Tibial nerve (tissue), 4 donors: ENCODE measurements around the gene TOP2A. TPM values are rescaled to one million over a fixed set of nuclear protein-coding genes. Genes with fewer than 3 reads are reported as not detected.

Experiments used
- DNase-seq, 2 donors: peaks; one replicate each; pipeline ENCODE4 v3.0.0-alpha.2; 2019; ENCODE audit warnings: low spot score in 2 of 2
- H3K27ac ChIP-seq, 4 donors: fragments of 200-600 bp; sonication (generic) in 3 of 4; one replicate each; pipeline ENCODE4 v1.5.1; 2017 to 2019; ENCODE audit warnings: mild to moderate bottlenecking in 1 of 4
- H3K27me3 ChIP-seq, 2 donors: fragments of 200-600 bp; sonication (generic) in 1 of 2; one replicate each; pipeline versions ENCODE4 v1.5.1 to v1.6.0; 2017 to 2019
- H3K36me3 ChIP-seq, 3 donors: fragments of 200-600 bp; sonication (generic); one replicate each; pipeline ENCODE4 v1.5.1; 2018 to 2019
- H3K4me1 ChIP-seq, 4 donors: fragments of 200-600 bp; sonication (generic) in 3 of 4; one replicate each; pipeline ENCODE4 v1.5.1; 2017 to 2019
- H3K4me3 ChIP-seq, 4 donors: fragments of 200-600 bp; sonication (generic) in 3 of 4; one replicate each; pipeline ENCODE4 v1.5.1; 2017 to 2019; ENCODE audit warnings: mild to moderate bottlenecking in 1 of 4, moderate library complexity in 1 of 4
- H3K9me3 ChIP-seq, 4 donors: fragments of 200-600 bp; sonication (generic) in 3 of 4; one replicate each; pipeline ENCODE4 v1.5.1; 2017 to 2019
- CTCF ChIP-seq, 5 experiments: fragments of 200-600 bp in 3 of 5; fragments of 450-650 bp in 2 of 5; sonication (generic) in 3 of 5; IDR thresholded peaks; one replicate each; pipeline ENCODE4 v1.5.1; 2016 to 2019; ENCODE audit warnings: antibody characterized with exemption in 5 of 5, mild to moderate bottlenecking in 3 of 5, moderate library complexity in 2 of 5
- EP300 ChIP-seq, 2 donors: sonication (generic); formaldehyde crosslinking; IDR thresholded peaks; one replicate each; pipeline ENCODE4 v1.6.1; 2017; ENCODE audit warnings: antibody characterized with exemption in 2 of 2, mild to moderate bottlenecking in 1 of 2
- POLR2A ChIP-seq, 2 donors: fragments of 450-650 bp; IDR thresholded peaks; one replicate each; pipeline ENCODE4 v1.6.1; 2017; ENCODE audit warnings: antibody characterized with exemption in 2 of 2, mild to moderate bottlenecking in 2 of 2, moderate library complexity in 2 of 2
- WGBS, 2 donors: methylation state at CpG; one replicate each; pipeline ENCODE4 v1.1.5; 2018; 5-methylcytosine and 5-hydroxymethylcytosine counted together
- total RNA-seq, 4 donors: library from RNA; depleted of rRNA; stranded (reverse); fragments of >200 nt; gene quantifications; one replicate each; pipeline ENCODE4 v1.1.0, GENCODE V29; 2016

TOP2A gene
- total RNA-seq = 1 to 10 TPM in 3 of 4 donors, under 1 TPM in 1; 0.21 to 7.1 (median 2.6) TPM

GRCh38 chr17:40417609-40418427, at the start of gene TOP2A:
Gene TOP2A, minus strand, starts transcription at chr17:40417896. Its CDS starts 105 bp downstream, at chr17:40417791.
- WGBS, 2 donors = 0 to 1% methylated on average over 23 to 40 of the region's 49 CpGs

GRCh38 chr17:40467281-40467867, 49.7 kb upstream of the TOP2A start:
- Histone ChIP-seq H3K9me3 (no peaks in the 10 kb centered on the region), H3K4me1 (peaks cover 0 to 35% (median 18%) of the 10 kb centered on the region in 4 donors), H3K27ac (no peak overlapping the region), H3K4me3 (no peak overlapping the region), H3K36me3 (no peaks in the 10 kb centered on the region), H3K27me3 (no peaks in the 10 kb centered on the region)
- no peak for DNase-seq
- 90 to 91% methylated on average over 2 of the region's 2 CpGs for WGBS, 2 donors
- TF ChIP-seq POLR2A (IDR thresholded peaks at IDR 0.05) = no peak

More at GRCh38 chr17:40417609-40418427, at the start of gene TOP2A:
- Histone ChIP-seq H3K27me3 (peaks cover 0 to 10% of the 10 kb centered on the region in 2 donors), H3K4me3 (peak within 1 kb of the TSS; percentile 36 to 73 (median 59)), H3K36me3 (no peaks in the 10 kb centered on the region), H3K9me3 (no peaks in the 10 kb centered on the region), H3K4me1 (peaks cover 0 to 14% (median 8%) of the 10 kb centered on the region in 4 donors), H3K27ac (peak within 1 kb of the TSS in 3 of 4 donors; percentile 57 to 84 (median 73))
- peak; percentile 98 to 100 for DNase-seq
- TF ChIP-seq EP300 (IDR thresholded peaks at IDR 0.05) (peak in 1 of 2 donors; percentile 49), POLR2A (IDR thresholded peaks at IDR 0.05) (no peak), CTCF (IDR thresholded peaks at IDR 0.05) (peak in 2 of 5 experiments; percentile 14 to 77)

- Histone ChIP-seq H3K36me3 (no peaks in the 10 kb centered on the region), H3K27me3 (no peaks in the 10 kb centered on the region), H3K4me3 (no peak overlapping the region), H3K27ac (no peak overlapping the region), H3K4me1 (peaks cover 0 to 37% (median 23%) of the 10 kb centered on the region in 4 donors), H3K9me3 (no peaks in the 10 kb centered on the region)
- TF ChIP-seq EP300 (IDR thresholded peaks at IDR 0.05) (no peak), POLR2A (IDR thresholded peaks at IDR 0.05) (no peak), CTCF (IDR thresholded peaks at IDR 0.05) (no peak)
- no peak for DNase-seq
- 77 to 86% methylated on average over 11 of the region's 11 CpGs for WGBS, 2 donors
Measured at GRCh38 chr17:40466298-40466971, 48.7 kb upstream of the TOP2A start.

- no peak for TF ChIP-seq EP300 (IDR thresholded peaks at IDR 0.05)
- TF ChIP-seq POLR2A (IDR thresholded peaks at IDR 0.05) = no peak
- no peak for TF ChIP-seq CTCF (IDR thresholded peaks at IDR 0.05)
- no peaks in the 10 kb centered on the region for H3K27me3 ChIP-seq
- H3K27ac ChIP-seq = peak overlapping the region in 2 of 4 donors; percentile 85
- H3K4me1 ChIP-seq = peaks cover 0 to 49% (median 24%) of the 10 kb centered on the region in 4 donors
- no peak for DNase-seq
- H3K4me3 ChIP-seq = no peak overlapping the region
- 84 to 86% methylated on average over 5 of the region's 5 CpGs for WGBS, 2 donors
- no peaks in the 10 kb centered on the region for H3K9me3 ChIP-seq
- no peaks in the 10 kb centered on the region for H3K36me3 ChIP-seq
Measured at GRCh38 chr17:40464392-40464855, 46.7 kb upstream of the TOP2A start.

GRCh38 chr17:40463122-40463550, 45.4 kb upstream of the TOP2A start:
- no peak for DNase-seq
- Histone ChIP-seq H3K27me3 (no peaks in the 10 kb centered on the region), H3K9me3 (no peaks in the 10 kb centered on the region), H3K4me1 (peaks cover 0 to 62% (median 31%) of the 10 kb centered on the region in 4 donors), H3K36me3 (no peaks in the 10 kb centered on the region), H3K4me3 (no peak overlapping the region), H3K27ac (peak overlapping the region; percentile 11 to 85 (median 78))
- WGBS, 2 donors = 15 to 42% methylated on average over 11 of the region's 11 CpGs
- peak in 1 of 2 donors; percentile 42 for TF ChIP-seq EP300 (IDR thresholded peaks at IDR 0.05)
- TF ChIP-seq POLR2A (IDR thresholded peaks at IDR 0.05) = no peak
